GM18858 (cell line): ENCODE data around the gene SEL1L.
"Not testable (repeated sequence)": the region's sequence is repeated elsewhere in the genome, so short reads cannot be mapped to it uniquely, and the experiment has no call there.

ENCODE experiments used
- ATAC-seq: cut with Tn5 transposase; IDR thresholded peaks from one replicate; pipeline ENCODE4 v1.9.1; 2021; ENCODE audit not compliant: unreplicated experiment

SEL1L gene

DNA sequence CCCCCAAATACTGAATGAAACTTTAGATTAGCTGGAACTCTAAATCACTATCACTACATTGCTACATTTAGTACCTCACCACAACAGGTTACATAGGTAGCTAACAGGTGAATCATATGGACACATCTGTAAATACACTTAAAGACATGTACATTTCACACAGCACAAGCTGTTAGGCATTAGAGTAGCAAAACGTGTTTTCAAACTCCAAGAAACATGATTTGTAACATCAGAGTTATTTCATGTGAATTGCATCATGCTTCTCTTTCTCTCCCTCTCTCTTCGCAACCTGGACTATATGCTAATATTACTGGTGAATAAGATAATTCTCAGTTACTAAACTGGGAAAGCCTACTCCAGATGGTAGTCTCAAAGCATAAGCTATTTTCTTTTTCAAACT is 4.3 kb downstream of the SEL1L start:
- ATAC-seq, result no peak

DNA sequence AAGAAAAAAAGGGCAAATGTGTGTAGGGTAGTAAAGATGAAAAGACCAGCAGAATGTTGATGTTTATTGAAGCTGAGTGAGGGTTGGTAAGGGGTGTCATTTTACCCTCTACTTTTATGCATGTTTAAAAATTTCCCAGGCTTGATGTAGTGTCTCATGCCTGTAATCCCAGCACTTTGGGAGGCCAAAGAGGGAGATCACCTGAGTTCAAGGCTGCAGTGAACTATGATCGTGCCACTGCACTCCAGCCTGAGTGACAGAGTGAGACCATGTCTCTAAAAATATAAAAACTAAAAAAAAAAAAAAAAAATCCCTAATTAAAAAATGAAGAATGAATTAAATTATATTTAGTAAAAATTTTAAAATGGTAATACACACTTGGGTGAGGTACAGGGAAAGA is 8.5 kb downstream of the SEL1L start:
- ATAC-seq, result no peak

DNA sequence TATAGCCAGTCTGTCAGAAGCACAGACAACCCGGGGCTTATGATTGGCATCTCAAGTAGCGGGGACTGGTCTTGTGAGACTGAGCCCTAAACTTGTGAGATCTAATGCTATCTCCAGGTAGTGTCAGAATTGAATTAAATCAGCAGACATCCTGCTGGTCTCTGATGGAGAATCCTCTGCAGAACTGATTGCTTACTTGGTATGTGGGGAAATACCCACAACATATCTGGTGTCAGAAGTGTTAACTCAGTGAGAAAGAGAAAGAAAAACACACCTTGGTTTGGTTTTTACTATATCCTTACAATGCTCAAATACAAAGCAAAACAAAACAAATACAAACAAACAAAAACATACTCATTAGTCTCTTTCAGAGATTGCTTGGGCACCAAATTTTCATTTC is 10.0 kb downstream of the SEL1L start:
- peak; percentile 68 for ATAC-seq

DNA sequence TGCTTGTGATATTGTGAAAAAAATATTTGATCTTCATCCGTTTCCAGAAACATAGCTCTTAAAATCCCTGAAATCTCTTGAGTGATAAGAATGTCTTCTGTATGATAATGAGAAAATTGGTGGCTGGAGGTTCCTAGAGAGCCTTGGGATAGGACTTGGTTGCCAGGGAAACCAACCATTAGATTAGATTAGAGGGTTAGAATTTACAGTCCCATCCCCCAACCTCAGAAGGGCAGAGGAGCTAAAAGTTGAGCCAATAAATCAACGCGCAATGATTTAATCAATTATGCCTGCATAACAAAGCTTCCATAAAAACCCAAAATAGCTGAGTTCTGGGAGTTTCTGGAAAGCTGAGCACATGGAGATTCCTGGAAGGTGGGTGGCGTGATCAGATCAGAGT is 10.6 kb downstream of the SEL1L start:
- no peak for ATAC-seq

DNA sequence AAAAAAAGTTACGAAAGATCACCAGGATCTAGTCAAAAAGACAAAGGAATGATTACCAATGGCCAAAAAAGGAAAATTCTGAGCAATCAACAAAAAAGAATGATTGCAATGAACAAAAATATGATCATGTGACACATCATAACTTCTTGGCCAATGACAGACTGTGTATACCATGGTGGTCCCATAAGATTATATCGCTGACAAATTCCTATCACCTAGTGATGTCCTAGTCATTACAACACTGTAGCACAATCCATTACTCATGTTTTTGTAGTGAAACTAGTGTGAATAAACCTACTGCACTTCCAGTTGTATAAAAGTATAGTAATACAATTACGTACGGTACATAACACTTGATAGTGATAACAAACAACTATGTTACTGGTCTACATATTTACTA is 12.3 kb downstream of the SEL1L start:
- no peak for ATAC-seq

DNA sequence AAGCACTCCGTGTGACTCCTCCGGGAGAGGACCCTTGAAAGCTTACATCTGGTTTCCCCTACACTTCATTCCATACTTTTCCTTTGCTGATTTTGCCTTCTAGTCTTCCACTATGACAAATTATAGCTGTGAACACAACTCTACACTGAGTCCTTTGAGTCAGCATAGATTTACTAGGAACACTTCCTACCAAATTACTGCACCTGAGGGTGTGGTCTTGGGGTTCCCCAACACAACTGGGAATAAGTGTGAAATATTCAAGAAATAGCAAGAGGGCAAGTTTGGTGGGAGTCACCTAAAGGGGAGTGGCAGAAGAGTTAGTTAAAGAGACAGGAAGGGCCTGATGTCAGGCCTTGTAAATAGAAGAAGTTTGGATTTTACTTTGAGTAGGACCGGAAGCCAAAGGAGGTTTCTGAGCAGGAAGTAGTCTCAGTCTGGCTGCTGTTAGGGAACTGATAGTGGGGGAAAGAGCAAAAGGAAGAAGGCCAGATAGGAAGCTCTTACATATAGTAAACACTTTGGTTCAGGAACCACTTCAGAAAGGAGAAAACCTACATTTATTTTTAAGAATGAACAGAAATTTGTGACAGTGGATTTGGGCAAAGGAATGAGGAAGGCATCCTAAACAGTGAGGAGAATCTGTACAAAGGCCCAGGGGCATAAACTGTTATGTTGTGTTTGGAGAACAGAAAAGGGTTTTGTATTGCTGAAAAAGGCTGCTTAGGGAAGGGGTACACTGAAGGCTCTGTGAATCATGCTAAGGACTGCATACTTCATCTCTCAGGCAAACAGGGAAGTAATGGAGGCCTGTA is 14.2 kb downstream of the SEL1L start:
- ATAC-seq, result peak; percentile 75

DNA sequence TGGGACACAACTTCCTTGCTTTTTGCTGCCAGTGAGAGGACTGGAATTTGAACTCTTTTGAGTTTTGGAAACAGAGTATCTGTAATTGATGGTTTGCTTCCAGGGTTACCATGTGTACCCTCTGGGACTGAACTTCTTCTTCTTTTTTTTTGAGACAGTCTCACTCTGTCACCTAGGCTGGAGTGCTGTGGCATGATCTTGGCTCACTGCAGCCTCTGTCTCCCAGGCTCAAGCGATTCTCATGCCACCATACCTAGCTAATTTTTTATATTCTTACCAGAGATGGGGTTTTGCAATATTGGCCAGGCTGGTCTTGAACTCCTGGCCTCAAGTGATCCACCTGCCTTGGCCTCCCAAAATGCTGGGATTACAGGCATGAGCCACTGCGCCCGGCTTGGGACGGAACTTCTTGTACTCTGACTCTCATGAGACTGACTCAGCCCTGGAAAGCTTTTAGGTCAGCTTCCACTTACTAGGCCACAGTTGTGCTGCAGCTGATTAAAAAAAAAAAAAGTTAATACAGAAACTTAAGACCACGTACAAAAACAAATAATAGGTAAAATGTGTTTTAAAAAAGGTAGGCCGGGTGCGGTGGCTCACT is 15.8 kb downstream of the SEL1L start:
- no peak for ATAC-seq

DNA sequence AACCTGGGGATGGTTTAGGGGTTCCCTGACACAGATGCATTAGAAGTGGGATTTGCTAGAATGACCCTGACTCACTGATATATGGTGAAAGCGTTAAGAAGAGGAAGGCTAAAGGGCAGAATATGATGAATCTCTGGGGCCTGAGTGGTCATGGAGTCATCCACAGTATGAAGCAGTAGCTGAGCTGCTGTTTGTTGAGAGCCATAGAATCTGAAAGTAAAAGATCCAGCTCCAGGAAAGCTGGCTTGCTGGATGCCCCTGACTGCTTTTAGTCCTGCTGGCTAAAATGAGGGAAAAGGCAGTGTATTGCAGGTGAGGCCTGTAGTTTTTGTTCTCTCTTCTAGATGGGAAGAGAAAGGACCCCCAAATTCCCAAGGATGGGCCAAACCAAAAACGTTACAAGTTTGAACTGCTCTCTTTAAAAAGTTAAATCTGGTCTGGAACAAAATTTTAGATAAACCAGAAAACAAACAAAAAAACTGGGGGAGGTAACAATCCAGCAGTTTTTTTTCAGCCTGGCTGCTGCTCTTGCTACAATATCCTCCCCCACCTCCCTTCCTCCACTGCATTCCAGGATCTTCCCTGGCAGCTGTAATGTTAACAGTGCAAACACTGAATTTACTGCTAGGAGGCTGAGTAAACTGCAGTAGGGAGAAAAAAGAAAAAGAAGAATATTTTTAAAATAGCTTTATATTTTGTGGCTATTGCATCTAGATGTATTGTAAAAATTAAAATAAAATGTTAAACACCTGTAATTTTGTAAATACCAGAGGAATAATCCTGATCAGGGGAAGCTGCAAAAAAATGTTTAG is 16.5 kb downstream of the SEL1L start:
- ATAC-seq, result no peak

DNA sequence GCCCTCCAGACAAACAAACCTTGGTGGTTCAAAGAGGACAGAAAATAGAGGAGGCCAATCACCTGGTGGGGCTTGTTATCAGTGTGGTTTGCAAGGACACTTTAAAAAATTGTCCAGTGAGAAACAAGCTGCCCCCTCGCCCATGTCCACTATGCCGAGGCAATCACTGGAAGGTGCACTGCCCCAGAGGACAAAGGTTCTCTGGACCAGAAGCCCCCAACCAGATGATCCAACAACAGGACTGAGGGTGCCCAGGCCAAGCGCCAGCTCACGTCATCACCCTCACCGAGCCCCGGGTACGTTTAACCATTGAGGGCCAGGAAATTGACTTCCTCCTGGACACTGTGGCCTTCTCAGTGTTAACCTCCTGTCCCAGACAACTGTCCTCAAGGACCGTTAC is 17.7 kb downstream of the SEL1L start:
- ATAC-seq, result not testable (repeated sequence)

DNA sequence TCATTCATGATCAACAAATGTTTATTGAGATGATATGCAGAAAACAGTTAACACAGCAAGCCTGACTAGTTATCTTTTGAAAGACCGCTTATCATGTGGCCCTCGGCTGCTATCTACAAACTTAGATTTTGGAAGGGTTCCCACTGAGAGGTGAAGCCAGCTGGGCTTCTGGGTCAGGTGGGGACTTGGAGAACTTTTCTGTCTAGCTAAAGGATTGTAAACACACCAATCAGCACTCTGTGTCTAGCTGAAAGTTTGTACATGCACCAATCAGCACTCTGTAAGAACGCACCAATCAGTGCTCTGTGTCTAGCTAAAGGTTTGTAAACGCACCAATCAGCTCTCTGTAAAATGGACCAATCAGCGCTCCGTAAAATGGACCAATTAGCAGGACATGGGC is 20.8 kb downstream of the SEL1L start:
- not testable (repeated sequence) for ATAC-seq

DNA sequence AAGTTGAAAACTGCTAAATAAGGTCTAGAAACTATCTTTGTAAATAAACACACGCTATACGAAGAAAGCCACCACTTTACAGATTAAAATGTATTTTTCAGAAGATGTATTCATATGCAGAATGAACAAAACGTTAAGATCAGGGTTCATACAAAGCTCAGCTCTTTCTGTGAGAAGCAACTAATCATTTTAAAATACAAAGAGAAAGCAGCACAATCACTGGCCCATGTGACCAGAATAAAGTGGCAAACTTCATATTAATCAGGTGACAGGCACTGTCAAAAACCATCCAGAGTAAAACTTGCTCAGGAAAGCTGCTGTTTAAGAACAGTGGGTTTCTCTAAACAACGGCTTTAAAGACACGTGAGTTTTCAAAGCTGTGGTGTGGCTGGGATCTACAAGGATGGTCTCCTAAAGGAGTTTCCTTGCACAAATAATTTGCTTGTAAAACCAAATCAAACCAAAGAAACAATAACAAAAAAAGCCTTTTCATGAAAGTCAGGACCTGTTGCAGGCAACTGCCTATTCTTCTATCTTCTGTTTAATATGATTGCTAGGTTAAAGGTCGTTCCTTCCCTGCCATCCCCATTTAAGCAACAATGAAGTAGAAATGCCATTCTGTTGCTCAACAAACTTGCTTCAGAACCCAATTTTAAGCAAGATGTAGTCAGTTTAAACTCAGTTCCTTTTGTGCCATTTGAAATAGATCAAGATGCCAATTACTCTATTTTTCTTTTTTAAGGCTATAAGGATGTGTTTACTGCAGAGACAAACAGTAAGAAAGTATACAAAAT is 22.3 kb downstream of the SEL1L start:
- ATAC-seq, result no peak

DNA sequence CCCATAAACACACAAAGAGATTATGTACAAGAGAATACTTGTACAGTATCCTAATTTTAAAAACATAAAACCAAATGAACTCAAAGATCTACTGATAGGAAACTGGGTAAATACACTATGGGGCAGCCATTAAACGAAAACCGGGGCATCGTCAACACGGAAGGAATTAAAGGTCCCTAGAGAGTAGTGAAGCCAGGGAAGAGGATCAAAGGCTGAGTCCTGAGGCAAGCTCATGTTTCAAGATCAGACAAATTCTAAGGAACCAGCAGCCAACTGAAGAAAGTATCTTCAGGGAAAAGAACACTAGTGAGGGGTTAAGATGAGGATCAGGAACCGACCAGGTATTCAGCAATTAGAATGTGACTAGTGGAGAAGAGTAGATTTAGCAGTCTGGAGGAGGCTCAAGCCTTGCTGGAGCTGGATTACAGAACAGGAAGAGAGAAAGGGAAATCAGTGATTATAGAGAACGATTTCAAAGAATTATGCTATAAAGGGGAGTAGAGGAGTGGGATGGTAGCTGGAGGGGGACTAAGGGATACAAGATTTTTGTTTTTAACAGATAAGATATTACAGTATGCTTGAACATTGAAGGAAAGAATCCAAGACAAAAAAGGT is 23.7 kb downstream of the SEL1L start:
- no peak for ATAC-seq

DNA sequence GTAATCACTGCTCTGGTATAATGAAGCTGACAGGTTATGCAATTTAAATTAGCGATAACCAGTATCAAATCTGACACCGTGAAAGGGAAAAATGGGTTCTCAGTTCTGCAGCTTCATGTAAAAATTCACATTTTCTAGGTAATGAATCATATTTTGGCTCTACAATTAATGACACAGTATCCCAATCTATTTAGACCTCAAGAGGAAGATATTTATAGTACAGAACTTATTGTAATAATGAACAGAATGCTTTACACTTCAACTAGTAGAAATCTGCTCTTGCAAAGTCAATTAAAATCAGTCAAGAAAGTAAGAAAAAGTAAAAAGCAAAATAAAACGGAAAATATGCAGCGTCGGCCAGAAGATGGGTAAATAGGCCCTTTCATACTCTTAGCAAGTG is 24.3 kb downstream of the SEL1L start:
- ATAC-seq, result no peak

DNA sequence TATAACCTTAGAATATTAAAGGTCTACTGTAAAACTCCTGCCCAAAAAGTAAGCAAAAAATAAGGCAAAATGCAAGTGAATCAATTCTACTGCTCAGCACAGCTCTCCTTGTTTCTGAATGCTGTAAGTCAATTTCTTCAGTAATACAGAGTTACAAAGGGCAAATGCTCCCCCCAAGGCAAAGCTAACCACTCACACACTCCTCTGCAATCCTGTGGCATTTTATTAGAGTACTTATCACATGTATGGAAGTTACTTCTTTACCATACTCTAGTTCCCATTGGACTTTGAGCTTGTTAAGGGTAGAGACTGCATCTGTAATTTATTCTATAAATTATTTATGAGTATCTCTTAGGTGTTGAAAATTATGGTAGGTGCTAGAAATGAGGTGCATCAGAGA is 27.2 kb downstream of the SEL1L start:
- ATAC-seq, result no peak

DNA sequence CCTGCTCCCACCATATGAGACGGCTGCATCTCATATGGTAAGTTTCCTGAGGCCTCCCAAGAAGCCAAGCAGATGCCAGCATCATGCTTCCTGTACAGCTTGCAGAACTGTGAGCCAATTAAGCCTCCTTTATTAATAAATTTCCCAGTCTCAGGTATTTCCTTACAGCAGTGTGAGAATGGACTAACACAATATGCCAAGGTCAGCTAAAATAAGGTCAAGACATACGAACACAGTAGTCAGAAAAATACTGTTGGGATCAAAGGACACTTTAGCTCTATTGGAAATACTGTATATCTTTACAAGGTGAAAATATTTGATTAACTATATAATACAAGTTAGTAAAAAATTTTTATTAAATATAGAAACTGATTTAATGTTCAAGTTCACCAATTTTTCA is 28.8 kb downstream of the SEL1L start:
- ATAC-seq, result no peak

DNA sequence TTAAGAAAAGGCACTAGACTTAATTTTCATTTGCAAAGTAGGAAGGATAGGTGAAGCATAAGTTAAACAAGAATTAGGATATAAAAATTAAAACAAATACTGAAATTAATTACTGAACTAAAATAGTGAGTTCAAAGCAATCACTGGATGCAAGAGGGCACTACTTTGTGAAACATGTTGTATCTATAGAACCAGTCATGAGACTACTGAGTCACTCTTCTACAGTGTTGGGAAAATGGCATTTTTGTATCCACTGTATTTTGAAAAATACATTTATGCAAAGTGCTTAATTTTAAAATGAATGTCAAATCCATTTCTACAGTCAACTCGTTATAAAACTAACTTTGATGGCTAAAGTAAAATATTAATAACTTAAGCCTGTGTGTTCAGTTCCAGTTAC is 47.9 kb downstream of the SEL1L start:
- ATAC-seq, result no peak

DNA sequence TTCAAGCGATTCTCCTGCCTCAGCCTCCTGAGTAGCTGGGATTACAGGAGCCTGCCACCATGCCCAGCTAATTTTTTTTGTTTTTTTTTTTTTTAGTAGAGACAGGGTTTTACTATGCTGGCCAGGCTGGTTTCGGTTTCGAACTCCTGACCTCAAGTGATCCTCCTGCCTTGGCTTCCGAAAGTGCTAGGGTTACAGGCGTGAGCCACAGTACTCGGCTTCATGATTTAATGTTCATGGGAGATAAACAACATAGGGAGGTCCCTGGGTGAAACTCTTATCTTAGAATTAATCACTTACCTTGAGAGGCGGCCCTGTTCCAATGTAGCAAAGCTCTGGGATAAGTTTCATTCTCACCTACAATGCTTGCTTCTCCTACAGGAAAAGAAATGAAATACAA is 48.3 kb downstream of the SEL1L start:
- ATAC-seq, result no peak

DNA sequence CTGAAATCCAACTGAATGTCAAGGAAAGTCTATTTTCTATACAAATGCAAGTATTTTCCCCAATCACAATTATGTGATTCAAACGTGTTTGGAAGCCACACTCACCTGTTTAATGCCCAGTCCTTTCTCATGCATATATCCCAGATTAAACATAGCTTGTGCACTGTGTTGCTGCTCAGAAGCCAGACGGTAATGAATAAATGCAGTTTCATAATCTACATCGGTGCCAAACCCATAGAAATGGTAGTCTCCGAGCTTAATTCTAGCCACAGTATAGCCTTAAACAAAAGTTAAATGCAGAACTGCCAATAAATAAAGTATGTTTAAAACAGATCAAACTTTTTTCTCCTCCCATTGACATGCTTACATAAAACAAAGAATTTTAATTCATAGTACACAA is 49.5 kb downstream of the SEL1L start:
- ATAC-seq, result no peak

DNA sequence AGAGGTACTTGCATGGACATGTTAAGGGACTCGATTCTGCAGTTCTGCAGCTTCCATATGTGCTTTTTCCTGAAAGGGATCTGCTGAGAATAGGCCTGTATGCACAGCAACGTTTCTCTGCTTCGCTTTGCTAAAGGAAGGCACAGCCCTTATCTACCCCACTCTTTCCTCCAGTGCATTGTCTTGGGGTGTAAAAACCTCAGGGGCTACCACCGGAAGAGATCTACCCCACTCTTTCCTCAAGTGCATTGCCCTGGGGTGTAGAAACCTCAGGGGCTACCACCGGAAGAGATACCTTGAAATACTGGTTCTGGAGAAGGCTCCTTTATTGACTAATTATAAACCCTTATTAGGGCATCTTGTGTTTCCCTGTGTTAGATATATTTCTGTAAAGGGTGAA is 52.9 kb downstream of the SEL1L start:
- no peak for ATAC-seq

DNA sequence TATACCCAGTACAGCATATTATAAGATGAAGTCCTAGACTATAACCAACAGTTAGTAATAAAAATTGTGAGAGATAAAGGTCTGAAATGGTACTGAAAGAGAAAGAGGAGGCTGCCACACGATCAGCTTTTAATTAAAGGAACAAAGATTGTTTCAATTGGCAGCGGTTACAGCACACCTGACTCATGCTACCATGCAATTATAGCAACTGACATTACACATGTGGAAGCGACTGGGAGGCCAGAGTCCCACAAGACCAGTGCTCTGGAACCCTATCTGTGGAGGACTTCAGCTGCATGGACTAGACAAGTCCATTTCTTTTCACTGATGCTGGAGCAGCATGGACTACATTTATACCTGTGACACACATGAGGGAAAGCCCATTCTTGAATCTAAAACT is 55.2 kb downstream of the SEL1L start:
- no peak for ATAC-seq

DNA sequence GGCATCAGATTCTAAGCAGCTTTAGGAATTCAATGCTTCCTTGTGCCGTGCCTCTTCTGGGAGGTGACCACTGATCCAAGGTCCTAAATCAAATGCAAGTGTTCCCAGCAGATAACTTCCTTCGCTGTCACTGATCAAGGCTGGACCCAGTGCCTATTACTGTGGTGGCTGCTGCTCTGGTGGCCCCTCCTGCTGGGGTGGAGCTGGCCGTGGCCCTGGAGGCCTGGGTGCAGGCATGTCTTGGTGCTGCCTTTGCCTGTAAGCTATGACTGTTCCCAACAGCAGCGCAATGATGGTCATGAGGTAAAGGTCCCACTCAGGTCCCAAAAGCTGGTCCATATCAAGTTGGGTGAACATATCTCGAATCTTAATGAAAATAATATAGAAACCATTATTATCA is 56.8 kb downstream of the SEL1L start:
- no peak for ATAC-seq
